OCI-LY7 (cell line): Measurements from ENCODE around the gene CAMK2B. TPM values are rescaled to one million over a fixed set of nuclear protein-coding genes. Genes with fewer than 3 reads are reported as not detected.

Experiments used
- BruUV-seq: library from RNA; stranded (reverse); fragments of 400-500 nt; replicated peaks from 2 replicates; lab custom pipeline; 2021; lab: Mats Ljungman, UMichigan
- CTCF ChIA-PET: fragments of 300-600 bp; sonication (Branson Sonifier 250); formaldehyde crosslinking; loops from one replicate; lab custom pipeline; 2022; ENCODE audit warnings: antibody characterized with exemption; ENCODE audit not compliant: unreplicated experiment; lab: Charles Lee
- POLR2A ChIA-PET: fragments of 300-600 bp; sonication (Branson Sonifier 250); formaldehyde crosslinking; loops from one replicate; lab custom pipeline; 2022; ENCODE audit warnings: antibody characterized with exemption; lab: Charles Lee
- DNase-seq: peaks from one replicate; pipeline ENCODE4 v3.0.0-alpha.2; 2015; ENCODE audit warnings: low spot score
- H2AFZ ChIP-seq: fragments of 200-600 bp; sonication (generic), shearing (Covaris generic); 2 replicates; pipeline ENCODE4 v1.6.1; 2014; ENCODE audit warnings: mild to moderate bottlenecking, antibody characterized with exemption, low read length, moderate library complexity
- H3K27ac ChIP-seq: fragments of 200-600 bp; sonication (generic); 2 replicates; pipeline ENCODE4 v1.5.1; 2014; ENCODE audit warnings: mixed run types, low read depth, mild to moderate bottlenecking, moderate library complexity, low read length, inconsistent platforms; ENCODE audit not compliant: poor library complexity, severe bottlenecking
- H3K36me3 ChIP-seq: fragments of 200-600 bp; sonication (generic); 2 replicates; pipeline ENCODE4 v1.6.1; 2014; ENCODE audit warnings: mild to moderate bottlenecking, antibody characterized with exemption, low read length, moderate library complexity, mixed read lengths; ENCODE audit not compliant: insufficient read depth
- H3K4me1 ChIP-seq: fragments of 200-600 bp; sonication (generic); 2 replicates; pipeline ENCODE4 v1.5.1; 2014; ENCODE audit warnings: mild to moderate bottlenecking, low read length; ENCODE audit not compliant: insufficient read depth, poor library complexity, severe bottlenecking
- H3K4me2 ChIP-seq: fragments of 200-600 bp; sonication (generic); 2 replicates; pipeline ENCODE4 v1.6.1; 2014; ENCODE audit warnings: mild to moderate bottlenecking, low read length
- H3K4me3 ChIP-seq: fragments of 200-600 bp; sonication (generic); 2 replicates; pipeline ENCODE4 v1.5.1; 2014; ENCODE audit warnings: mild to moderate bottlenecking, low read depth, low read length; ENCODE audit not compliant: poor library complexity, severe bottlenecking
- H3K79me2 ChIP-seq: fragments of 200-600 bp; sonication (generic); 2 replicates; pipeline ENCODE4 v1.6.1; 2016; ENCODE audit warnings: low read depth, mild to moderate bottlenecking, low read length, moderate library complexity, mixed read lengths; ENCODE audit not compliant: insufficient read depth
- H3K9me2 ChIP-seq: fragments of 200-600 bp; sonication (generic); 2 replicates; pipeline ENCODE4 v1.6.1; 2016; ENCODE audit warnings: mild to moderate bottlenecking, low read length, mixed read lengths; ENCODE audit not compliant: insufficient read depth
- H3K9me3 ChIP-seq: fragments of 200-600 bp; sonication (generic); 2 replicates; pipeline ENCODE4 v1.6.1; 2014; ENCODE audit warnings: mild to moderate bottlenecking, mixed run types, low read length, mixed read lengths
- H4K20me1 ChIP-seq: fragments of 200-600 bp; sonication (generic); 2 replicates; pipeline ENCODE4 v1.6.1; 2014; ENCODE audit warnings: mild to moderate bottlenecking, antibody characterized with exemption, low read length, moderate library complexity, mixed read lengths; ENCODE audit not compliant: insufficient read depth
- CTCF ChIP-seq: fragments of 200-600 bp; sonication (generic); conservative IDR thresholded peaks from 2 replicates; pipeline ENCODE4 v1.5.1; 2014; ENCODE audit warnings: mild to moderate bottlenecking, antibody characterized with exemption, low read length, moderate library complexity, mixed read lengths
- EZH2phosphoT487 ChIP-seq: fragments of 200-600 bp; sonication (generic); IDR thresholded peaks from 2 replicates; pipeline ENCODE4 v1.6.1; 2018; ENCODE audit warnings: low read depth, borderline replicate concordance, mild to moderate bottlenecking, mixed run types, antibody characterized with exemption, low read length, moderate library complexity, mixed read lengths
- intact Hi-C: fragments of 100-400 bp; cut with micrococcal nuclease; formaldehyde crosslinking; loops from one replicate; pipeline ENCODE4 v1.10.0; 2022; ENCODE audit not compliant: unreplicated experiment
- total RNA-seq, 2 experiments: library from RNA; depleted of rRNA in 1 of 2; stranded (reverse); fragments of >200 nt in 1 of 2; shearing (Covaris generic) in 1 of 2; gene quantifications; 2 replicates each; pipeline ENCODE4 v1.2.3, GENCODE V29; 2014 to 2022

Gene CAMK2B
- total RNA-seq, 2 experiments from 2014 or later, result 0.66 to 1.1 TPM

DNA sequence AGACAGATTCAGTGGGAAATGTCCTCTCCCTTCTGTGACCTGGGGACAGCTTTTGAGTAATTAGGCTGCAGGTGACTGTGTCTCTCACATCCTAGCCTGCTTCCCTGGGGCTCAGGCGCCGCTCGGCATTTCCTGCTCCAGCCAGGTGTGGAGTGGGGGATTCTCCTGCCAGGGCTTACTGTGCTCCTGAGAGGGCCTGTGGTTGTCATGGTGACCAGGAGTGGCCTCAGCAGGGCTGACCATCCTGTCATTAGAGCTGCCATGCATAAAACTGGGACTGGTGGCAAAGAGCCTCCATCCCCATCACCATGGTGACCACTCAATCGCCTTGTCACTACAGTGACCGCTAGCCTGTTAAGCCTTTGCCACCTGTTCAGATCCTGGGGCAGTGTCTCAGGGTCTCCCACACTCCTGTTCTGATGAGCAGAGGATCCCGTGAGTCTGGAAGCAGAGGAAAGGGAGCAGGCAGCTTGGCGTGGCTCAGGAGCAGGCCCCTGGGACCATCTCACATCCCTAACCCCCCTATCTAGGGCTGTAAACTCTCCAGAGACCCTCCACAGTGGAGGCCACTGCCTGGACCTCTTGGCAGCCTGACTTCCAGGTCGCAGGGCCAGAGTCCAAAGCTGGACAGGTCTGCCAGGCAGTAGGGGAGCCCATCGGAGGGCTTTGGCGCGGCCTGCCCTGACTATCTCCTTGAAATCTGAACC lies 136.0 kb downstream of the CAMK2B start, which contains the start of gene GCK:
Gene GCK, minus strand, starts transcription at position 154 of the 707 bp plus-strand sequence. CDS start 486 bp downstream, outside the sequence.
- Histone ChIP-seq H3K27ac (no peak within 1 kb of the TSS), H3K4me2 (no peak within 1 kb of the TSS), H3K79me2 (no peaks in the 10 kb centered on the region), H3K4me1 (no peaks in the 10 kb centered on the region), H3K36me3 (no peaks in the 10 kb centered on the region), H2AFZ (no peak within 1 kb of the TSS), H3K9me2 (no peaks in the 10 kb centered on the region), H3K4me3 (no peak within 1 kb of the TSS), H3K9me3 (no peaks in the 10 kb centered on the region), H4K20me1 (no peaks in the 10 kb centered on the region)
- intact Hi-C loops, result no loop called here
- CTCF ChIA-PET, result no interaction called here
- TF ChIP-seq CTCF (no peak), EZH2phosphoT487 (no peak)
- DNase-seq, result no peak
- BruUV-seq, result no TSS peak
- POLR2A ChIA-PET, result no interaction called here

- BruUV-seq, result no TSS peak
- H3K27ac ChIP-seq, result no peak overlapping the region
- H3K4me2 ChIP-seq, result no peak overlapping the region
- TF ChIP-seq CTCF (no peak), EZH2phosphoT487 (no peak)
- DNase-seq, result no peak
- H3K4me3 ChIP-seq, result no peak overlapping the region
- ChIA-PET CTCF (no interaction called here), POLR2A (no interaction called here)
- H3K9me3 ChIP-seq, result no peaks in the 10 kb centered on the region
- H3K9me2 ChIP-seq, result no peaks in the 10 kb centered on the region
- no peaks in the 10 kb centered on the region for H4K20me1 ChIP-seq
- no peaks in the 10 kb centered on the region for H3K79me2 ChIP-seq
- H2AFZ ChIP-seq, result no peak overlapping the region
- no peaks in the 10 kb centered on the region for H3K36me3 ChIP-seq
- H3K4me1 ChIP-seq, result no peaks in the 10 kb centered on the region
- intact Hi-C loops, result no loop called here
These were observed 136.7 kb downstream of the CAMK2B start for GRCh38 chr7:44188480-44189225.
